Adipocyte (in vitro differentiated cells): Measurements from ENCODE around the gene GRIP1.

ENCODE experiments used
- DNase-seq: peaks from one replicate; pipeline ENCODE4 v3.0.0-alpha.2; 2015; ENCODE audit warnings: low read depth
- H3K27me3 ChIP-seq: replicated peaks from 2 replicates; pipeline ENCODE4 v1.7.0; 2013; ENCODE audit warnings: mild to moderate bottlenecking, low read length, moderate library complexity; ENCODE audit not compliant: control insufficient read depth, insufficient read depth
- H3K36me3 ChIP-seq: 2 replicates; pipeline ENCODE4 v1.7.0; 2013; ENCODE audit warnings: low read length, mild to moderate bottlenecking, moderate library complexity; ENCODE audit not compliant: control insufficient read depth, insufficient read depth, severe bottlenecking
- H3K4me1 ChIP-seq: 2 replicates; pipeline ENCODE4 v1.7.0; 2013; ENCODE audit warnings: mild to moderate bottlenecking, low read length, moderate library complexity; ENCODE audit not compliant: control insufficient read depth, insufficient read depth
- H3K4me3 ChIP-seq: 2 replicates; pipeline ENCODE4 v1.7.0; 2013; ENCODE audit warnings: mild to moderate bottlenecking, low read length, moderate library complexity
- H3K9ac ChIP-seq: 2 replicates; pipeline ENCODE4 v1.7.0; 2013; ENCODE audit warnings: mild to moderate bottlenecking, low read length, moderate library complexity
- H3K9me3 ChIP-seq: 2 replicates; pipeline ENCODE4 v1.7.0; 2013; ENCODE audit warnings: mild to moderate bottlenecking, low read length, moderate library complexity; ENCODE audit not compliant: control insufficient read depth

Gene GRIP1

DNA sequence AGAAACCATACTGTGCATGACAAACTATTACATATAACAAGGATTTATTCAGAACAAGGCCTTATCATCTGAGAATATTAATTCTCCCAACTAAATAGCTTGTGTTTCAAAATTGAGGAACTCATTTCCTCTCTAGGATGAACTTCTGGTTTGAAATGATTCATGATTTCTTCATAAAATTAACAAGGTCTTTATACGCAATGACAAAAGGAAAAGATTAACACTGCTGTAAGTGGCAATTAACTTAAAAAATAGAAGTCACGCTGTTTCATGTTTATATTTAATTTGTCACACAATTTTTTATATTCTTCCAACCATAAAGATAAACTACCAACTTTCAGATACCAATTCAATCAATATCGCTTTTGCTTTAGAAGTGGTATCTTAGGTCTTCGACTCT, 80.8 kb downstream of the GRIP1 start:
- Histone ChIP-seq H3K4me1 (peaks cover 20% of the 10 kb centered on the region), H3K27me3 (no peaks in the 10 kb centered on the region), H3K9me3 (no peaks in the 10 kb centered on the region), H3K36me3 (no peaks in the 10 kb centered on the region), H3K4me3 (no peak overlapping the region), H3K9ac (no peak overlapping the region)
- DNase-seq, result no peak

DNA sequence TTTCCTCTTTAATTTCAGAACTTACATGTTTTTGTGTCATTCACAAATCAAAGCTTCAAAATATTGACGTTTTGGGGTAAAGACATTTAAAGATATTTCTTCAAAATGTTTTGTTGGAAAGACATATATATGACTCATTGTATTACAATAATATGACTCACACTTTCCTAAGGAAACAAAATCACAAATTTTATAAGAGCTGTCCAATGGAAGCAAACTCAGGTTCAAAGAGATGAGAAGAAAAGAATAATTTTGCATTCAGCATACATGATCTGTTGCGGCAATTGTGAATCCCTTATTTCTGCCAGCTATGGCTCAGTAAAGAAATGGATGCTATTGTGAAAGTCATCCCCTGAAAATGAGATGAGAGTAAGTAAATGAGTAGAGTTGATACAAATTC, 82.7 kb downstream of the GRIP1 start:
- H3K9me3 ChIP-seq, result no peaks in the 10 kb centered on the region
- H3K27me3 ChIP-seq, result no peaks in the 10 kb centered on the region
- no peak overlapping the region for H3K9ac ChIP-seq
- DNase-seq, result peak; percentile 38
- no peaks in the 10 kb centered on the region for H3K36me3 ChIP-seq
- peaks cover 20% of the 10 kb centered on the region for H3K4me1 ChIP-seq
- no peak overlapping the region for H3K4me3 ChIP-seq

DNA sequence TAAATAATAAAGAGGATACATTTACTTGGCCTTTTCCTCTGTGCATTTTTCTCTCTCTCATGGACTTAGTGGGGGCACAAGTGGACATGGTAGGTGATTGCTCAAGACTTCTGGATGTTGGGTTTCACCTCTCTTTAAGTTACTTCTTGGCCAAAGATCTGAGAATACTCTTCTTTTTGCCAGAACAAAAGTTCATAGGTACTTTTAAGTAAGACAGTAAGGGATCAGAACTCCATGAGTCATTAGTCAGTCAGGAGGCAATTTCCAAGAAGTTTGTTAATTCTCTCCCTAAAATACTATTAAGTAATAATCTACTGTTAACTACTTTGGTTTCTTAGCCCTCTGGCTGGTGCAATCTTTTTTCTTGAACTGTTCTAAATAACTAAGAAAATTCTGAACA, 84.2 kb downstream of the GRIP1 start:
- no peaks in the 10 kb centered on the region for H3K27me3 ChIP-seq
- peaks cover 20% of the 10 kb centered on the region for H3K4me1 ChIP-seq
- H3K36me3 ChIP-seq, result no peaks in the 10 kb centered on the region
- H3K9me3 ChIP-seq, result no peaks in the 10 kb centered on the region
- H3K4me3 ChIP-seq, result no peak overlapping the region
- no peak overlapping the region for H3K9ac ChIP-seq
- no peak for DNase-seq

DNA sequence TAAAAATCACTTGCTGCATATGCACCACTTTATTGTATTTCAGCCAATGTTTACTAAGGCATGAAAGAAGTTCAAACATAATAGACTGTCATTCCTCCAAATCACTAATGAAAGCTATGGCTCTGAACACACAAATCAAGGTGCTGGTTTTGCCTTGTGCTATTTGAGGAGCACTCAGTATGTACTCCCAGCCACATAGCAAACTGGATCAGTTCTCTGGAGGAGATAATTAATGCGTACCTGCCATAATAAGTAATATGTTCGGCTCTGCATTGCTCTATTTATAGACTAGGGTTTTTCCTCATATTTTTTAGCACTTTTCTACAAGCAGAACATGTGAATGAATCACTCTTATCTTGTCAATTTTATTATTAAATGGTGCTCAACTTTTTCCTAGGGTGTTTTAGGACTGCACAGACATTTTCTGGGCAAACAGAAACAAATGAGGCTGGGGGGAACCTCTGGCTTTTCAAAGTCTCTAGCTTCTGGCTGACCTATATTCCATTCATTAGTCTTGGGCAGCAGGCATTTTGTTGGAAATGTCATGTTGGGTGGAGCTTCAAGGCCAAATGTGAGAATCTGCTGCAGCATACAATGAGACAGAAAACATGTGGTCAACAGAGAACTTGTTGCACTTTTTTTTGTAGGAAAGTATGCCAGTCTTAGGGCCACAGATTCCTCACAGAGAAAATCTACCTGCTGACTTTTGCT, 88.4 kb downstream of the GRIP1 start:
- peaks cover 10% of the 10 kb centered on the region for H3K4me1 ChIP-seq
- no peaks in the 10 kb centered on the region for H3K27me3 ChIP-seq
- no peak for DNase-seq
- no peaks in the 10 kb centered on the region for H3K36me3 ChIP-seq
- no peak overlapping the region for H3K4me3 ChIP-seq
- no peak overlapping the region for H3K9ac ChIP-seq
- H3K9me3 ChIP-seq, result no peaks in the 10 kb centered on the region

DNA sequence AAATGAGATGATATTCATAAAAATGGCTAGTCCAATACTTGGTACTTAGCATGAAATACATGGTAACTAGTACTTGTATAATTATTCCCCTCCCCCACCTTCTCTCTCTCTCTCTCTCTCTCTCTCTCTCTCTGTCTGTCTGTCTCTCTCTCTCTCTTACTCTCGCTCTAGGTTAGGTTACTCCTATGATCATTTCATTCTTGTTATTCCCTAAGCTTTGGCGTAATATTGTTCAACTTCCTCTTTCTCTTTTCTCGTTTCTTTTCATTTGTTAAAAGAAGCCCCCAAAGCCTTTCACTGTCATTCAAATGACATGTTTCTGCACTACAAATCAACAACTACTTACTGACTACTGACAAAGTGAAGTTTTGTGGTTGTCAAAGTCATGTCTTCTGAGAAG, 89.8 kb downstream of the GRIP1 start:
- no peak for DNase-seq
- H3K9ac ChIP-seq, result no peak overlapping the region
- H3K27me3 ChIP-seq, result no peaks in the 10 kb centered on the region

DNA sequence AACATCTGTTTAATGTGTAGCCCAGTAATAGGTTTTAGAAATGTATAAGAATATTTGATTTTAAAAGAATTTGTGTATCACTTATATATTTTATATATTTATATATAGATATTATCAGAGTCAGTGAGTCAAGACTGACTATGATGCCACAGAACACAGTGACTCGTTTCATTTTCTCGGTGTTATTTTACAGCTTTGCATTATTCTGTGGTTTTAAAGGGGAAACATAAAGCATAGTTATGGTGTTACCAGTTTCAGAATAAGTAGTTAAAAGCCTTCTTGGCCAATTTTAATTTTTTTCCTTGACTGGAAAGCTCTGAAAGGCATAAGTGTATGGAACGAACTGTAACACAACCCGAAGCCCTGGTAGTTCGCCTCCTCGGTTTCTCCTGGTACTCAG, 91.0 kb downstream of the GRIP1 start:
- no peaks in the 10 kb centered on the region for H3K9me3 ChIP-seq
- no peaks in the 10 kb centered on the region for H3K36me3 ChIP-seq
- H3K9ac ChIP-seq, result no peak overlapping the region
- no peaks in the 10 kb centered on the region for H3K4me1 ChIP-seq
- no peaks in the 10 kb centered on the region for H3K27me3 ChIP-seq
- H3K4me3 ChIP-seq, result no peak overlapping the region
- DNase-seq, result peak; percentile 13

More for the DNA sequence above, 89.8 kb downstream of the GRIP1 start:
- Histone ChIP-seq H3K9me3 (no peaks in the 10 kb centered on the region), H3K4me1 (no peaks in the 10 kb centered on the region), H3K4me3 (no peak overlapping the region), H3K36me3 (no peaks in the 10 kb centered on the region)

DNA sequence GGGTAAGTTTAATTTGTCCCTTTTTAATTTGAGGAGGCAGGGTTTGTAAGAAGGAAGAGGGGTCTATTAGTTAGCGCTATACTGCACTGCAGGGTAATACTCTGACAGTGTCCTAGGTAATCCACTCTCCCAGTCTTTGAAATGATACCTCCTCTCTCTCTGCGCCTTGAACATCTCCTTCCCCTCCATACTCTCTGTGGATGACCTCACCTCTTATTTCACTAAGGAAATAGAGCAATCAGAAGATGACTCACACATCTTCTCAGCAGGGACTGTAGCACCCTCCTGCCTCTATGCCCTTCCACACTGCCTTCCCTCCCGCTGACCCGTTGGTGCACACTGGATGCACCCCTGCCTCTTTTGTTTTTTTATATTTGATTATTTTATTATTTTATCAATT, 94.2 kb downstream of the GRIP1 start:
- Histone ChIP-seq H3K27me3 (no peaks in the 10 kb centered on the region), H3K9ac (no peak overlapping the region), H3K4me3 (no peak overlapping the region), H3K36me3 (no peaks in the 10 kb centered on the region), H3K9me3 (no peaks in the 10 kb centered on the region), H3K4me1 (no peaks in the 10 kb centered on the region)
- no peak for DNase-seq

DNA sequence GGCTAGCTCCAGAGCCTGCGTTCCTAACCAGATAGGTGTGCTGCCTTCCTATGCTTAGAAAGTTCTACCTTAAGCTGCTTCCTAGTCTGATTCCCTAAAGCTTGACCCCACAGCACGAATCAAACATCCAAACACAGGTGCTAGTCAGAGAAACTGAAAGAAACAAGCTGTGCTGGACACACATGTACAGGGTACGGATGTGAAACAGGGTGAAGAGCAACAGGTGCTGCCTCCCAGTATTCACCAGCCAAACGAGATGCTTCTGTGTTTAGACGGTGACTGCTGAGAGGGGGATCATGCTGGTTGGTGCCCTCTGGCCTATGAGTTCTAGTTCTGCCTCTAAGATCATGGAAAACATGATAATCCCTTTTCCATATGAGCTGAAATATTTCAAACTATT, 105.3 kb downstream of the GRIP1 start:
- H3K4me3 ChIP-seq, result no peak overlapping the region
- H3K27me3 ChIP-seq, result peaks cover 11% of the 10 kb centered on the region
- no peaks in the 10 kb centered on the region for H3K9me3 ChIP-seq
- DNase-seq, result no peak
- H3K9ac ChIP-seq, result no peak overlapping the region
- no peaks in the 10 kb centered on the region for H3K4me1 ChIP-seq
- no peaks in the 10 kb centered on the region for H3K36me3 ChIP-seq

DNA sequence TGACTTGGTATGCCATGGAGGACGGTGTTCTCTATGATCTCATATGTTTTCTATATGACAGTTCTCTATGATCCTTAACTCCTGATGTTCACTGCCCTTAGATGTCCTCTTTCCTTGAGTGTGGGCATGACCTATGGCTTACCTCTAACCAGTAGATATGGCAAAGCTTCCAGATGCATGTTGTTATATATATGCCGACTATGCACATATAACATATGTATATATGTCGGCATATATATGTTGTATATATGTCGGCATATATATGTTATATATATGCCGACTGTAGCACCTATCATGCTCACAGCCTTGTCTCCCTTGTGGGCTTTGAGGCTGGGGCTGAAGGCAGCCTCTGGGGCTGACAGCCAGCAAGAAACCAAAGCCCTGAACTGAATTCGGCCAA, 106.0 kb downstream of the GRIP1 start:
- Histone ChIP-seq H3K9me3 (no peaks in the 10 kb centered on the region), H3K4me3 (no peak overlapping the region), H3K4me1 (no peaks in the 10 kb centered on the region), H3K27me3 (peaks cover 14% of the 10 kb centered on the region), H3K36me3 (no peaks in the 10 kb centered on the region), H3K9ac (no peak overlapping the region)
- DNase-seq, result no peak

DNA sequence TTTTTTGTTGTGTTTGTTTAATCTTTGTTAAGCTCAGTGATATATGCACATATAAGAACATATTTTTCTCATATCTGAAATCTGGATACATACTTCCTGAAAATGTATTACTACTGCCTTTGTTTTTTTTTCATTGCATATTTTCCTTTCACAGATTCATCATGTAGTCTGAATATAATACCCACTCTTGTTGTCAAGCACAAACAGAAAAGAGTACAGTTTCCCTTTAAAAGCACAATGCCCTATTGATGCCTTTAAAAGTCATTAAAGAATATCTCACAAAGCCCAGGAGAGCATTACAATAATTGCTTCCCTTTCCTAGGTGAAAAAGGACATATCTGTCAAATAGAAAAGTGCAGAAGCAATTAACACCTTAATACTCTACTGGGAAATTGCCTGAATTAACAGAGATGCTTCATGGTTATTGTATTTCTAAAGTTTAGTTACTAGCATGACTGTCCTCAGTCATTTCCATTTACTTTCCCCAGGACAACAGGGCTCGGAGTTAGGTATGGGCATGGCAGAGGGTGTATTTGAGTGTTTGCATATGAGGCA, 107.4 kb downstream of the GRIP1 start:
- Histone ChIP-seq H3K36me3 (no peaks in the 10 kb centered on the region), H3K4me1 (no peaks in the 10 kb centered on the region), H3K4me3 (no peak overlapping the region), H3K27me3 (peaks cover 13% of the 10 kb centered on the region), H3K9me3 (no peaks in the 10 kb centered on the region), H3K9ac (no peak overlapping the region)
- DNase-seq, result no peak

DNA sequence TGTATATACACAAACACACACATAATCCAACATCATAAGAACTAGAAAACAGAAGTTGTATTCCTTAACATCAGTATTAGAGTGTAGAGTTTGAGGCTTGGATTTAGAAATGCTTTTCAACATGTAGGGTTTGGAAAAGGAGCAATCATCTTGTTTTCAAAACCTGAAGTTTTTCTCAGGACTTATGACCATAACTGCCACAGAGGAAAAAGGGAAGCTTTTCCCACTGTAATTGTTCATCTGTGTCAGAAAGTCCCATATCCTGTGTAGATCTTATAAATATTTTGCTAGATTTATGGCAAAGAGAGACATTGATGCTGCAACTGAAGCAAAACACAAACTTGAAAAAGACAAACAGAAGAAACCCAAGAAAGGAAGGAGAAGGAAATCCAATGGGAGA, 115.7 kb downstream of the GRIP1 start:
- Histone ChIP-seq H3K9me3 (peaks cover 33% of the 10 kb centered on the region), H3K27me3 (no peaks in the 10 kb centered on the region), H3K36me3 (no peaks in the 10 kb centered on the region), H3K4me3 (no peak overlapping the region), H3K9ac (no peak overlapping the region), H3K4me1 (no peaks in the 10 kb centered on the region)
- no peak for DNase-seq

DNA sequence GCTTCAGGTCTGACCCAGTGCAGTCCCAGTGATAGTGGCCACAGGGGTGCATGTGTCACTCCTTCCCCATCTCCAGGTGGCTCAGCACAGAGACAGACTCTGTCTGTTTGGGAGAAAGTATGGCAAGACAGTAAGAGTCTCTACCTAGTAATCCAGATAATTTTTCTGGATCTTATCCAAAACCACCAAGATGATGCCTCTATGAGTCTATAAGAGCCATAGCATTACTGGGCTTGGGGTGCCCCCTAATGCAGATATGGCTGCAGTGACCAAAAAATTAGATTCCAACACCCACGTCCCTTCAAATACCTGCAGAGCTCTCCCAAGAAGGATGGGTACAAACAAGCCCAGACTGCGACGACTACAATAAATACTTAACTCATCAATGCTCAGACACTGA, 123.8 kb downstream of the GRIP1 start:
- no peak overlapping the region for H3K4me3 ChIP-seq
- peaks cover 23% of the 10 kb centered on the region for H3K9me3 ChIP-seq
- no peaks in the 10 kb centered on the region for H3K27me3 ChIP-seq
- H3K36me3 ChIP-seq, result no peaks in the 10 kb centered on the region
- no peaks in the 10 kb centered on the region for H3K4me1 ChIP-seq
- no peak for DNase-seq
- no peak overlapping the region for H3K9ac ChIP-seq
